ENCODE data around the gene CALU. TPM values are rescaled to one million over a fixed set of nuclear protein-coding genes. Genes with fewer than 3 reads are reported as not detected.
A peak's percentile ranks its signal among the peaks of the same experiment; 100 is the strongest.

The CALU gene
- total RNA-seq, 8 experiments from 2014 or later: 66.8 to 449 (median 126) TPM

GRCh38 chr7:128815289-128815942, 76.3 kb downstream of the CALU start:
- ATAC-seq (replicated peaks in 6 of 8): peak in 1 of 8 experiments; percentile 50
- Histone ChIP-seq H3K27ac (no peak overlapping the region), H3K4me1 (replicated peaks in 1 of 2) (no peaks in the 10 kb centered on the region), H3K4me3 (no peak overlapping the region)
- WGBS, 10 experiments: 63 to 100% (median 96%) methylated on average over 2 to 7 of the region's 7 CpGs; no CpG with 5 or more reads in 1 of the 10 experiments
- in situ Hi-C loops (cut with MboI; ENCODE audit: low pct_unique_long_range_greater_than_20kb in 2 of 9, low sequenced_read_pairs in 9 of 9, unreplicated experiment in 9 of 9): no loop called here

GRCh38 chr7:128818694-128819093, 79.5 kb downstream of the CALU start:
- no peak overlapping the region for H3K4me3 ChIP-seq
- 60 to 100% (median 91%) methylated on average over 1 to 3 of the region's 3 CpGs; no CpG with 5 or more reads in 2 of the 10 experiments for WGBS, 10 experiments
- no peaks in the 10 kb centered on the region for H3K4me1 ChIP-seq (replicated peaks in 1 of 2)
- ATAC-seq (replicated peaks in 6 of 8): no peak
- in situ Hi-C loops (cut with MboI; ENCODE audit: low pct_unique_long_range_greater_than_20kb in 2 of 9, low sequenced_read_pairs in 9 of 9, unreplicated experiment in 9 of 9): no loop called here
- no peak overlapping the region for H3K27ac ChIP-seq

Other genes with a start within 250 kb of the CALU start
- gene GARIN1A, start 67.1 kb upstream of the CALU start, total RNA-seq: 1 to 10 TPM in 5 of 8 experiments, under 1 TPM in 3; 0.50 to 3.6 (median 1.1) TPM
- under 1 TPM in 5 of 8 experiments, not detected in 3; 0.27 to 0.78 (median 0.43) TPM for gene OPN1SW, start 36.4 kb downstream of the CALU start, total RNA-seq
- 10 to 100 TPM in 7 of 8 experiments, 1 to 10 TPM in 1; 3.7 to 99.4 (median 23.1) TPM for gene CCDC136, start 52.6 kb downstream of the CALU start, total RNA-seq
- gene FLNC, start 91.0 kb downstream of the CALU start, total RNA-seq: 100 to 1,000 TPM in 1 of 8 experiments, 10 to 100 TPM in 5, 1 to 10 TPM in 2; 1.7 to 157 (median 25.9) TPM
- 100 to 1,000 TPM; 145 to 455 (median 235) TPM for gene ATP6V1F, start 123.5 kb downstream of the CALU start, total RNA-seq
- gene KCP, start 171.3 kb downstream of the CALU start, total RNA-seq: 1 to 10 TPM in 2 of 8 experiments, under 1 TPM in 6; 0.22 to 1.5 (median 0.32) TPM
- gene IRF5, start 198.6 kb downstream of the CALU start, total RNA-seq: 1 to 10 TPM in 2 of 8 experiments, under 1 TPM in 6; 0.21 to 5.6 (median 0.65) TPM